IMR-90 (cell line): ENCODE data around the gene ANKDD1A. TPM values are rescaled to one million over a fixed set of nuclear protein-coding genes. Genes with fewer than 3 reads are reported as not detected.

ENCODE experiments used
- ATAC-seq: fragments of 200-7000 bp; cut with Tn5 transposase; 2 replicates; pipeline ENCODE4 v1.9.1; 2020; ENCODE audit warnings: low read depth, mild to moderate bottlenecking, moderate library complexity
- BruUV-seq: library from RNA; stranded (reverse); fragments of 400-500 nt; replicated peaks from 2 replicates; lab custom pipeline; 2021; lab: Mats Ljungman, UMichigan
- CTCF ChIA-PET: fragments of 300-600 bp; formaldehyde crosslinking; extraction: SDS; loops from one replicate; lab custom pipeline; 2021; ENCODE audit warnings: antibody characterized with exemption; lab: Yijun Ruan, JAX
- POLR2A ChIA-PET: fragments of 300-600 bp; sonication (Branson Sonifier 250); formaldehyde crosslinking; loops from one replicate; lab custom pipeline; 2022; ENCODE audit warnings: antibody characterized with exemption; ENCODE audit not compliant: unreplicated experiment; lab: Charles Lee
- DNase-seq: peaks from one replicate; pipeline ENCODE4 v3.0.0; 2013
- H2AFZ ChIP-seq: replicated peaks from 2 replicates; pipeline ENCODE3; 2013; ENCODE audit warnings: low read length, mild to moderate bottlenecking; ENCODE audit not compliant: poor library complexity
- H2AK5ac ChIP-seq: 2 replicates; pipeline ENCODE4 v1.6.1; 2013; ENCODE audit warnings: low read depth, low read length, inconsistent platforms
- H2AK9ac ChIP-seq: replicated peaks from 2 replicates; pipeline ENCODE3; 2013; ENCODE audit warnings: mild to moderate bottlenecking, low read depth, low read length, moderate library complexity; ENCODE audit not compliant: poor library complexity
- H2BK120ac ChIP-seq: 2 replicates; pipeline ENCODE4 v1.6.1; 2013; ENCODE audit warnings: low read depth, low read length, inconsistent platforms
- H2BK15ac ChIP-seq: 3 replicates; pipeline ENCODE4 v1.6.1; 2013; ENCODE audit warnings: low read depth, low read length, inconsistent platforms
- H2BK20ac ChIP-seq: 2 replicates; pipeline ENCODE4 v1.6.1; 2013; ENCODE audit warnings: low read depth, mild to moderate bottlenecking, inconsistent platforms, low read length, moderate library complexity
- H2BK5ac ChIP-seq: 2 replicates; pipeline ENCODE4 v1.6.1; 2013; ENCODE audit warnings: mild to moderate bottlenecking, low read depth, low read length, inconsistent platforms; ENCODE audit not compliant: poor library complexity, severe bottlenecking
- H3K14ac ChIP-seq: replicated peaks from 2 replicates; pipeline ENCODE4 v1.6.1; 2013; ENCODE audit warnings: low read depth, low read length, inconsistent platforms
- H3K18ac ChIP-seq: 2 replicates; pipeline ENCODE4 v1.6.1; 2013; ENCODE audit warnings: low read depth, low read length, control low read depth
- H3K23ac ChIP-seq: 2 replicates; pipeline ENCODE4 v1.6.1; 2013; ENCODE audit warnings: low read depth, low read length, inconsistent platforms
- H3K27ac ChIP-seq: 2 replicates; pipeline ENCODE4 v1.5.1; 2013; ENCODE audit warnings: mild to moderate bottlenecking, control low read depth, low read length; ENCODE audit not compliant: insufficient read depth
- H3K27me3 ChIP-seq: 2 replicates; pipeline ENCODE4 v1.6.1; 2013; ENCODE audit warnings: low read length; ENCODE audit not compliant: control insufficient read depth, insufficient read depth
- H3K36me3 ChIP-seq: 2 replicates; pipeline ENCODE4 v1.6.1; 2013; ENCODE audit warnings: low read length, mixed read lengths; ENCODE audit not compliant: control insufficient read depth, insufficient read depth
- H3K4ac ChIP-seq: 2 replicates; pipeline ENCODE4 v1.6.1; 2013; ENCODE audit warnings: low read depth, low read length, inconsistent platforms
- H3K4me1 ChIP-seq: 2 replicates; pipeline ENCODE4 v1.6.1; 2013; ENCODE audit warnings: low read length, mixed read lengths; ENCODE audit not compliant: control insufficient read depth, insufficient read depth
- H3K4me2 ChIP-seq: 2 replicates; pipeline ENCODE4 v1.6.1; 2013; ENCODE audit warnings: low read depth, mild to moderate bottlenecking, control low read depth, low read length, moderate library complexity
- H3K4me3 ChIP-seq: 2 replicates; pipeline ENCODE4 v1.5.1; 2013; ENCODE audit warnings: low read depth, mild to moderate bottlenecking, control low read depth, low read length, moderate library complexity; ENCODE audit not compliant: insufficient read depth
- H3K56ac ChIP-seq: 2 replicates; pipeline ENCODE4 v1.6.1; 2013; ENCODE audit warnings: low read length, inconsistent platforms; ENCODE audit not compliant: insufficient read depth; ENCODE audit errors: extremely low read depth
- H3K79me1 ChIP-seq, 2 experiments: 2 replicates each; pipeline ENCODE4 v1.6.1; 2013; ENCODE audit warnings: low read length in 2 of 2, inconsistent platforms in 1 of 2, low read depth in 1 of 2
- H3K9ac ChIP-seq: 2 replicates; pipeline ENCODE4 v1.6.1; 2013; ENCODE audit warnings: low read depth, low read length, control low read depth
- H3K9me1 ChIP-seq: 2 replicates; pipeline ENCODE4 v1.6.1; 2013; ENCODE audit warnings: low read length, inconsistent platforms; ENCODE audit not compliant: insufficient read depth
- H3K9me3 ChIP-seq: 2 replicates; pipeline ENCODE4 v1.6.1; 2013; ENCODE audit warnings: low read length; ENCODE audit not compliant: control insufficient read depth, insufficient read depth
- H4K20me1 ChIP-seq: 2 replicates; pipeline ENCODE4 v1.6.1; 2013; ENCODE audit warnings: low read length, inconsistent platforms; ENCODE audit not compliant: insufficient read depth
- H4K5ac ChIP-seq: 2 replicates; pipeline ENCODE4 v1.6.1; 2013; ENCODE audit warnings: mild to moderate bottlenecking, low read depth, low read length, control low read depth
- H4K8ac ChIP-seq, 2 experiments: 2 replicates each; pipeline ENCODE4 v1.6.1; 2013; ENCODE audit warnings: low read depth in 2 of 2, low read length in 2 of 2, control low read depth in 1 of 2, inconsistent platforms in 1 of 2
- H4K91ac ChIP-seq: 2 replicates; pipeline ENCODE4 v1.6.1; 2013; ENCODE audit warnings: low read depth, low read length, inconsistent platforms; ENCODE audit not compliant: insufficient read depth
- BHLHE40 ChIP-seq: fragments of 150-350 bp; IDR thresholded peaks from 2 replicates; pipeline ENCODE4 v1.6.1; 2016; ENCODE audit warnings: mild to moderate bottlenecking, low read depth, low read length
- FOS ChIP-seq: fragments of 150-350 bp; IDR thresholded peaks from 2 replicates; pipeline ENCODE4 v1.6.1; 2016; ENCODE audit warnings: low read depth, low read length
- RFX5 ChIP-seq: IDR thresholded peaks from 2 replicates; pipeline ENCODE4 v1.8.0; 2012; ENCODE audit warnings: low read depth, mild to moderate bottlenecking, low read length, moderate library complexity
- WGBS, 2 experiments: methylation state at CpG; one replicate each; pipeline versions ENCODE4 v1.1.5 to v1.1.7; 2013; ENCODE audit warnings: missing lambda C conversion rate in 2 of 2; ENCODE audit not compliant: insufficient read length in 1 of 2; ENCODE audit errors: extremely low coverage in 2 of 2; 5-methylcytosine and 5-hydroxymethylcytosine counted together
- dilution Hi-C: fragments of 300-500 bp; cut with HindIII; formaldehyde crosslinking; loops from one replicate; pipeline ENCODE4 v1.14.3; 2018; ENCODE audit warnings: low sequenced_read_pairs; ENCODE audit not compliant: unreplicated experiment
- in situ Hi-C: fragments of 300-500 bp; cut with MboI; formaldehyde crosslinking; loops from 3 replicates; pipeline ENCODE4 v1.14.3; 2019; ENCODE audit warnings: low sequenced_read_pairs, inconsistent platforms, mixed read lengths
- intact Hi-C: fragments of 100-400 bp; cut with micrococcal nuclease; formaldehyde crosslinking; loops from 2 replicates; pipeline ENCODE4 v1.10.0; 2022
- polyA plus RNA-seq, 3 experiments: library from polyadenylated mRNA; depleted of rRNA; stranded (reverse); fragments of >200 nt; gene quantifications; 2 replicates each; pipeline ENCODE4 v1.2.3, GENCODE V29; 2012; ENCODE audit warnings: low replicate concordance in 1 of 3
- total RNA-seq: library from RNA; depleted of rRNA; stranded (reverse); fragments of >200 nt; gene quantifications from 2 replicates; pipeline ENCODE4 v1.2.3, GENCODE V29; 2012

ANKDD1A gene
- total and polyA plus RNA-seq, 2 of the 4 experiments (the other 2 are of a cell fraction): 3.6 to 4.9 TPM

GRCh38 chr15:64897345-64897985 lies 14.2 kb upstream of the ANKDD1A start:
- Histone ChIP-seq H3K9me3 (peaks cover 6% of the 10 kb centered on the region), H3K27me3 (no peaks in the 10 kb centered on the region), H2BK5ac (peak overlapping the region; percentile 93), H3K9me1 (peaks cover 34% of the 10 kb centered on the region), H3K36me3 (no peaks in the 10 kb centered on the region), H2BK120ac (peak overlapping the region; percentile 92), H2AK9ac (peak overlapping the region; percentile 92), H3K27ac (peak overlapping the region; percentile 72), H3K4ac (peak overlapping the region; percentile 95), H3K79me1 (peaks cover 0 to 26% of the 10 kb centered on the region in 2 experiments; a peak in 2 of 4 replicates), H4K5ac (peak overlapping the region; percentile 91), H2BK15ac (peak overlapping the region; percentile 97; the same call in 2 of the 3 replicates), H2AFZ (peak overlapping the region; percentile 90), H2AK5ac (peak overlapping the region; percentile 99), H4K91ac (peak overlapping the region; percentile 86), H3K23ac (peak overlapping the region; percentile 92), H2BK20ac (peak overlapping the region; percentile 91), H4K20me1 (no peaks in the 10 kb centered on the region), H3K18ac (peak overlapping the region; percentile 81), H3K56ac (peak overlapping the region; percentile 36), H3K4me2 (0 out of 2 replicates have a peak overlapping the region, but pooled peaks have one; percentile 0), H3K14ac (peak overlapping the region; percentile 96), H3K9ac (peak overlapping the region; percentile 7), H3K4me3 (no peak overlapping the region), H3K4me1 (peaks cover 43% of the 10 kb centered on the region), H4K8ac (peak overlapping the region; percentile 65 to 94)
- peak; percentile 58 for ATAC-seq
- BruUV-seq: no TSS peak
- dilution Hi-C loops (no loop called here), in situ Hi-C loops (no loop called here), intact Hi-C loops (no loop called here)
- TF ChIP-seq BHLHE40 (peak; percentile 80; the same call in 1 of the 2 replicates), RFX5 (no peak), FOS (0 out of 2 replicates have a peak, but pooled peaks have one; percentile 8)
- 20% methylated on average over 2 of the region's 6 CpGs; no CpG with 5 or more reads in 1 of the 2 experiments for WGBS, 2 experiments
- ChIA-PET CTCF (interaction anchor here (0.6 to 1.0 kb wide), 4 partner anchors 16 to 214 kb away, joined by 3 read pairs; no protein-coding TSS in a partner anchor), POLR2A (no interaction called here)
- DNase-seq: peak; percentile 75
